ENCODE data around the gene THAP8.
"Not testable (repeated sequence)": the region's sequence is repeated elsewhere in the genome, so short reads cannot be mapped to it uniquely, and the experiment has no call there.

The THAP8 gene

GRCh38 chr19:36054119-36054732 is at the start of gene THAP8:
TSS of gene THAP8 (minus strand) at chr19:36054285. CDS start at chr19:36054217, 68 bp downstream.
- peak; percentile 90 for FAIRE-seq

- no peak for FAIRE-seq
These were observed 49.0 kb upstream of the THAP8 start for GRCh38 chr19:36103040-36103626.

DNA sequence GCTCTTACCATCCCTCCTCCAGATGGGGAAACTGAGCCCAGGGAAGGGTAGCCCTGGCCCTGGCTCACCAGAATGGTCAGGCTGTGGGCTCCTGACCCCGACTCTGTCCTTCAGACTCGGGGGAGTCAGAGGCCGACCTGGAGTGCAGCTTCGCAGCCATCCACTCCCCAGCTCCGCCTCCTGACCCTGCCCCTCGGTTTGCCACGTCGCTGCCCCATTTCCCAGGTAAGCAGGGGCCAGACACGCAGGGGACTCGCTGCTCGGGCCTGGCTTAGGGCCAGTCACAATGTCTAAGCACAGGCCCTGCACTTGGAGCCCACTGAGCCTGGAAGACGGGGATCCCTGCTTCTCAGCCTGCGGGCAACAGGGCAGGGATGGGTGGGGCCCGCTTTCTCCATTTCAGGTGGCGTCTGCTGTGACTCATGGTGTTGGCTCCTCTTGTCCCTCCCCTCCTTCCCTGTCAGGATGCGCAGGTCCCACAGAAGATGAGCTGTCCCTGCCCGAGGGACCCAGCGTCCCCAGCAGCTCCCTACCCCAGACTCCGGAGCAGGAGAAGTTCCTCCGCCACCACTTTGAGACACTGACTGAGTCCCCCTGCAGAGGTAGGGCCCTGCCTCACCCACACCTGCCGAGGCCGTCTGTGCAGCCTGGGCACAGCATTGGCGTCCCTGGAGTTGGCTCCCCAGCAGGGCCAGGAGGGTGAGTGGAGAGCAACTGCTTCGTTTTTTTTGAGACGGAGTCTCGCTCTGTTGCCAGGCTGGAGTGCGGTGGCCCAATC is 47.7 kb upstream of the THAP8 start:
- FAIRE-seq = no peak

DNA sequence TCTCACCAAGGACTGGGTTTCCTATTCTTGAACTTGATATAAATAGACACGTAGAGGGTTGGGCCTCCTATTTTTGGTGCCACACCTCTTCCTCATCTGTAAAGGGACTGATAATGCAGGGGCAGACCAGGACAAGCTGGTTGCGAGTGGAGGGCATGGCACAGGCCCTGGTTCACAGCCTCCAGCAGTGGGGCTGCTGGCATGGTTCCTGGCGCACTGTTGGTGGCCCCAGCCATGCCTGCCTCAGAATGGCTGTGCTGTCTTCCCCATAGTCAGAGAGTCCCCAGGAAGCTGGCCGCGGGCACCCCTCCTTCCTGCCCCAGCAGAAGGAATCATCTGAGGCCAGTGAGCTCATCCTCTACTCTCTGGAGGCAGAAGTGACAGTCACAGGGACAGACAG is 46.4 kb upstream of the THAP8 start:
- FAIRE-seq = no peak

- no peak for FAIRE-seq
These were observed 45.2 kb upstream of the THAP8 start for GRCh38 chr19:36099166-36099785.

DNA sequence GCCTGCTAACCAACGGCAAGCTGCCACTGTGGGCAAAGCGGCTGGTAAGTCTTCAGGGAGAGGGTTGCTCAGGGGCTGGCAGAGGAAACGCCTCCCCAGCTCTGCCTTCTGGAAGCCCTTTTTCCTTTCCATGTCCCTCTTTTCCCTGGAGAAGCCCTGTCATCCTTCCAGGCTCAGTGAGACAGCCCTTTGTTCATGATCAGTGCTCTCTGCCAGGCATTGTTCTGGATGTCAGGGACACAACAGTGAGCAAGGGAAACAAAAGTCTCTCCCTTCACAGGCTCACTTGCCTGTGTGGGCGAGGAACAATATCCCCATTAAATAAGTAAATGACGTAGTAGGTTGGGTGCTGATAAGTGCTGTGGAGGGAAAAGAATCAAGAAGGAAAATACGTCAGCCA is 43.0 kb upstream of the THAP8 start:
- no peak for FAIRE-seq

DNA sequence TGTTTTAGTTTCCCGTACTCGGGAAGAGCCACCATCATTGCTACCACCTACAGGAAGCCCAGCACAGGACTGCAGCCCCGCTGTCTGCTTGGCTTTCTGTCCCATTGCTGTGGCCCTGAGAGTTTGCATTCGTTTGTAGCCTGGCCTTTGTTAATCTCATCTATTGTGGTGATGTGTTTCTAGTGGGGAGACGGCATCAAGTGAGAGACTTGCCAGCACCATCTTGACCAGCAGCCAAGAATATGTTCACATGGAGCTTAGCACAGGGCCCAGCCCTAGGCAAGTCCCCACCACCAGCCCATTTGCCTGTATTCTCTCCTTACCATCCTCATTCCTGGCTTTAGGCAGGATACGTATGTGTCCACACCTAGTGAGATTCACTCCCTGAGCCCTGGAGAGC is 39.6 kb upstream of the THAP8 start:
- no peak for FAIRE-seq

- FAIRE-seq = no peak
These were observed 39.1 kb upstream of the THAP8 start for GRCh38 chr19:36093146-36093662.

GRCh38 chr19:36092566-36092965 is 38.5 kb upstream of the THAP8 start:
- no peak for FAIRE-seq

- FAIRE-seq = no peak
These were observed 37.0 kb upstream of the THAP8 start for GRCh38 chr19:36090910-36091695.

DNA sequence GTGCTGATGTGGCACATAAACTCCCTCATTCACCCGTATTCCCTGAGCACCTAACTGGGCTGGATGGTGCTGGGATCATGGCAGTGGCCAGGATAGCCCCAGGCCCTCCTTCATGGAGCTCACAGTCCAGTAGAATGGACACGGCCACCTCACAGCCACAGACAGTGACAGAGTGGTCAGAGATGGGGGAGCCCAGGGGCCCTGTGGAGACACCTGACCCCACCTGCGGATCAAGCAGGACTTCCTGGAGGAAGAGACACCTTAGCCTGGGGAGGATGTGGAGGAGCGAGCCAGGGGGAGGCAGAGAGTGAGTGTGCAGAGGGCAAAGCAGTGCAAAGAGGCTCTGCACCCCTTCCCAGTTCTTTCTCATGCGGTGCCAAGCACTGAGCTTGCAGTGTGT is 35.8 kb upstream of the THAP8 start:
- FAIRE-seq = no peak

GRCh38 chr19:36086326-36086725 is 32.2 kb upstream of the THAP8 start:
- no peak for FAIRE-seq

DNA sequence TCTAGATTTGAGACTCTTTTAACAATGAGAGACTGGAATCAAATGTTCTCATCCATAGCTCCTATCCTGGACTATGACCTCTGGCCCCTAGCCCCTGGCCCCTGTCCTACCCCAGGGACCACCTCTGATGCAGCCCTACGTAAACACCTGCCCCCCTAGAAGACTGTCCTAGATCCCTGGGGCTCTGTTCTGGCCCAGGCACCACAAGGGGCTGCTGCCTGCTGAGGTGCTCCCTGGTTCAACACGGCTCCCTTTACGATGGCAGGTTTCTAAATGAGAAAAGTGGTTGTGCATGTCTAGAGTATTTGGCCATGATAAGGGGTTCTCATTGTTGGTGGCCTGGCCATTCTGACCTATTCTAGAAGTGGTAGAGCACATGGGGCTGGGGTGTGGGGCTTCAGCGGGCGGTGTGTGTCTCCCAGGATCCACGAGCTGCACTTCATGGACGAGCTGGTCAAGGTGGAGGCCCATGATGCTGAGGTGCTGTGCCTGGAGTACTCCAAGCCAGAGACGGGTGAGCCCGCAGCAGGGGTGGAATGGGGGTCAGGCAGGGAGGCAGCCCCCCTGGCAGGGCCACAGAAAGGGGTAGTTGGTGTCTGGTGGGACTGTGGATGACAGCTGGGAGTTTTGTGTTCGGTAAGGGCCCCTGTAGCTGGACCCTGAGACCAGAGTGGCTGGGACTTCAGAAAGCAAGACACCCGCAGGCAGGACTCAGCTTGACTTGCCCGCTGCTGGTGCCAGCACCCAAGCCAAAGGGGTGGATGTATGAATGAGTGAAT is 30.3 kb upstream of the THAP8 start:
- no peak for FAIRE-seq

GRCh38 chr19:36082916-36083315 is 28.8 kb upstream of the THAP8 start:
- no peak for FAIRE-seq

DNA sequence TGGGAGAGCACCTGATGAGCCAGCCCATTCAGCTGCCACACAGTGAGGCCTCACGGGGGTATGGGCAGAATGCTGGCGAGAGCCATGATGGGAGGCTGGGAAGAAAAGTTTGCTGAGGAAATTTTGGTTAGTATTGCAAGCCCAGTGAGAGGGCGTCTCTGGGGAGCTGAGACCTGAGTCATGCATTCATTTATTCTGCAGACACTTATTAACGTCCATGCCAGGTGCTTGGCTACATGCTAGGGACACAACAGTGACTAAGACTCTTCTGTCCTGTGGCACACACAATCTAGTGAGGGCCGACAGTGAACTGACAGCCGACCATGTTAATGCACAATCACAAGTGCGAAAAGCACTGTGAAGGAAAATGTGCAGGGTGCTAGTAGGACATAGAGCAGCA is 27.8 kb upstream of the THAP8 start:
- no peak for FAIRE-seq

DNA sequence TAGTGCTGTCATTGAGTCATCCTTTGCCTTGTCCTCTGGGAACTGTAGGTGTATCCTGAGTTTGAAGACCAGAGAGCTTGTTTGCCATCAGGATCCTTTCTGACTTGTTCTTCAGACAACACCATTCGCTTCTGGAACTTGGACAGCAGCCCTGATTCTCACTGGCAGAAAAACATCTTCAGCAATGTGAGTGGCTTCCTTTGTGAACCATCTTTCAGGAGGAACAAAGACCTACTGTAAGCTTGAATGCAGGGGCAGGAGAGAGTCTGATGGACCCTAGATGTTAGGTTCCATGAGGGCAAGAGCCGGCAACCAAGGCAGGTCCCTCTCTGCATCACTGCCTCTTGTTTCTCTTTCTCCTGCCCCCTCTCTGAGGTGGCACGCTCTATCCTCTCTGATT is 27.3 kb upstream of the THAP8 start:
- FAIRE-seq = no peak

GRCh38 chr19:36079389-36079945 is 25.4 kb upstream of the THAP8 start:
- FAIRE-seq = no peak

- FAIRE-seq = no peak
These were observed 19.2 kb upstream of the THAP8 start for GRCh38 chr19:36073121-36073876.

DNA sequence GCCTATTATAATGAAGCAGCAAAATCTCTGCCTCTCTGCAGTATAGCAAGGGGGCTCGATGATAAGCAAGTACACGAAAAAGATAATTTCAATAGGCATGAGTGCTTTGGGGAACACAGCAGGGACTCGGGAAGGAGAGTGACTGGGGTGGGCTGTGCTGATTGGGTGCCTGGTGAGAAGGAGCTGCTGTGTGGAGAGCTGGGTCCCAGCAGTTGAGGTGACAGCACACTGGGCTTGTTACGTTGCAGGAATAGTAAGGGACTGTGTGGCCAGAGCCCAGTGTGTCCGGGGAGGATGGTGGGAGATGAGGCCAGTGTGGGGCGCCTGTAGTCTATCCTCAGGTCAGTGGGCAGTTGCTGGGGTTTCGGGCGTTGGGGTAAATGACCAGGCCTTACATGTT is 18.0 kb upstream of the THAP8 start:
- FAIRE-seq = no peak

DNA sequence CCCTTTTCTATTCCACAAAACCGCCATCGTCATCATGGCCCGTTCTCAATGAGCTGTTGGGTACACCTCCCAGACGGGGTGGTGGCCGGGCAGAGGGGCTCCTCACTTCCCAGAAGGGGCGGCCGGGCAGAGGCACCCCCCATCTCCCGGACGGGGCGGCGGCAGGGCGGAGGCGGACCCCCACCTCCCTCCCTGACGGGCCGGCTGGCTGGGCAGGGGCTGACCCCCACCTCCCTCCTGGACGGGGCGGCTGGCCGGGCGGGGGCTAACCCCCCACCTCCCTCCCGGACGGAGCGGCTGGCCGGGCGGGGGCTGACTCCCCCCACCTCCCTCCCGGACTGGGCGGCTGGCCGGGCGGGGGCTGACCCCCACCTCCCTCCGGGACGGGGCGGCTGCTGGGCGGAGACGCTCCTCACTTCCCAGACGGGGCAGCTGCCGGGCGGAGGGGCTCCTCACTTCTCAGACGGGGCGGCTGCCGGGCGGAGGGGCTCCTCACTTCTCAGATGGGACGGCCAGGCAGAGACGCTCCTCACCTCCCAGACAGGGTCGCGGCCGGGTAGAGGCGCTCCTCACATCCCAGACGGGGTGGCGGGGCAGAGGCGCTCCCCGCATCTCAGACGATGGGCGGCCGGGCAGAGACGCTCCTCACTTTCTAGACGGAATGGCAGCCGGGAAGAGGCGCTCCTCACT is 14.9 kb upstream of the THAP8 start:
- FAIRE-seq = not testable (repeated sequence)
